NCI-H82 treated with DMSO at 0.1 percent for 48 hours (cell line): ENCODE data around the gene ANGPTL4.
"Not testable (repeated sequence)": the region's sequence is repeated elsewhere in the genome, so short reads cannot be mapped to it uniquely, and the experiment has no call there.

Experiments
- DNase-seq: peaks from one replicate; lab custom pipeline; 2025; ENCODE audit not compliant: unreplicated experiment; lab: John Stamatoyannopoulos, UW

ANGPTL4 gene

DNA sequence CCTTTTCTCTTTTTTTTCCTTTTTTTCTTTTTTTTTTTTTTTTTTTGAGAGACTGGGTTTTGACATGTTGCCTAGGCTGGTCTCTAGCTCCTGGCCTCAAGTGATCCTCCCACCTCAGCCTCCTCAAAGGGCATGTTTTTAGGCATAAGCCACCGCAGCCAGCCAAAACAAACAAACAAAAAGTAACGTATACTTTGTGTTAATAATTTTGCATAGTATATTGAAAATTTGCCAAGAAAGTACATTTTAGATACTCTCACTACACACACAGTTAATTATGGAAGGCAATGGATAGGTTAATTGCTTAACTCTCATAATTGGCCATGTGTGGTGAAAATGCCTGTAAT, 24.6 kb downstream of the ANGPTL4 start:
- DNase-seq: no peak

DNA sequence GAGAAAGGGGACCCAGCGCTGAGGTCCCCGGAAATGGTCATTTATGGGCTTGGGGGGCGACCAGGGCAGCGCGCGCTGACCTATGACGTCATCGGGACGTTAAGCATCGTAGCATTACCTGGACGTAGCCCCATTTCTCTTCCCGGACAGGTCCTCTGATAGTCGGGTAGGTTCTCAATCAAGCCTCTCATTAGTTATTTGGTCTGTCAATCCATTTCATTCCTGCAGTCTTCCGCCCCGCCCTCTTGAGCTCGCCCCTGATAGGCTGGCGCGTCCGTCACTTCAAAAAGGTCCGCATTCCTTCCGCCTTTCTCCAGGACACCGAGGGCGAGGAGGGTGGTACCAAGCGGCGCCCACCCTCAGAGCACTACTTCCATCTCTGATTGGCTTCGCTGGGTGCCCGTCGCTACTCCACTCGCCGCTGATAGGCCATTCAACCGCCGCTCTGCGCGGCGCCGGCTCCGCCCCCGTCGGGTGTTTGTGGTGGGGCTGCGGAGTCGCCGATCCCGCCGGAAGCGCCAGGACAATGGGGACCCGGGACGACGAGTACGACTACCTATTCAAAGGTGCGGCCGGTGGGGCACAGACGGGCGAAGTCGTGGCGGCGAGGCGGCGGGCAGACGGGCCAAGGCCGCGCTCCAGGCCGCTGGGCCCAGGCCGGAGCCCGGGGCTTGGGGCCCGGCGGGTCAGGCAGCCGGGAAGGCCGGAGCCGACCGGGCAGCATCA, 26.1 kb downstream of the ANGPTL4 start, which contains the start of gene RAB11B:
TSS of gene RAB11B (plus strand) at position 470 of the 726 bp plus-strand sequence. CDS start at position 527, 57 bp downstream.
- DNase-seq: peak; percentile 97

DNA sequence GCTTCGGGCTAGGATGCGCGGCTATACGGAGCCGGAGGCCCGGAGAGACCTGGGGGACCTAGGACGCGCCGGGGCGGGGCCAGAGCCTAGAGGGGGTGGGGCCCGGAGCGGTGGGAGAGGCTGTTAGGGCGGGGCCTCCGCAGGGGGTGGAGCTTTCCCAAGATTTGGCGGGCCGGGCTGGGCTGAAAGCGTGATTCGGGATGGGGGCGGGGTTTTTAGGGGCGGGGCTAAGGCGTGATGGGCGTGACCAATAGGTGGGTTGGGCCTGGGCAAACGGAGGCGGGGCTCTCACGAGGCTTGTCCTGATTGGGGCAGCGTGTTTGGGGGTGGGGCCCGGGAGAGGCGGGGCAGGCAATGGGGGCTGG, 26.6 kb downstream of the ANGPTL4 start:
- peak; percentile 54 for DNase-seq

DNA sequence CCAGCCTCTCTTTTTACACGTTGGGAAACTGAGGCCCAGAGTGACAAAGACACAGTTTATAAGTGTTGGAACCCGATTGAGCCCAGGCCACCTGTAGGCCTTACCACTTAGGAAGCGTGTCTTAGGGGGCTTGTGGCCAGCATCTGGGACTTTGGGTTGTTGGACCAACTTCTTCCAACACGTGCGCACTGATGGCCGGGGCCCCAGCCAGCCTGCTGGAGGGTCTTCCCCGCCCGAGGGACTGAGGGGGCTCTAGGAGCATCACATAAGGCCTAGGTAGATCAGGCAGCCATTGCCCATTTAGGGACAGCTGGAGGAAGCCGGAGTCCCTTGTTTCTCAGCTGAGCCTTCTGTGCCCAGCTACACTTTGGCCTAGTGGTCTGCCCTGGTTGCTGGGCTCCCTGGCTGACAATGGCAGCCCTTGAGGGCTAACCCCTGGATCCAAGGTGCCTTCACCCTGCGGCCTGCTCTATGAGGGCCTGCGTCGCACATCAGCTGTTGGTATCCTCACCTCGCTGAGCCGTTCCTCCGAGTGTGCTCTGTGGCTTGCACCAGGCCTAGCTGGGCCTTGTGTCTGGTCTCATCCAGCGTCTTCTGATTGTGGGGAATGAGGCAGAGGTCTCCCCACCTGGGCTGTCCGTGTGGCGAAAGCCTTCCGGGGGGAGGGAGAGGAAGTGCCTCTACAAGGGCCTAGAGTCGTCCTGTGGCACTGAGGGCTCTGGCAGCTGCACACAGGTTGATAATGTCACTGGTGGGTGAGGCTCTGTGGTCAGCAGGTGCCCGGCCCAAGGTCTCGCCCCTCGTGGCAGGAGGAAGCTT, 27.5 kb downstream of the ANGPTL4 start:
- DNase-seq: no peak

DNA sequence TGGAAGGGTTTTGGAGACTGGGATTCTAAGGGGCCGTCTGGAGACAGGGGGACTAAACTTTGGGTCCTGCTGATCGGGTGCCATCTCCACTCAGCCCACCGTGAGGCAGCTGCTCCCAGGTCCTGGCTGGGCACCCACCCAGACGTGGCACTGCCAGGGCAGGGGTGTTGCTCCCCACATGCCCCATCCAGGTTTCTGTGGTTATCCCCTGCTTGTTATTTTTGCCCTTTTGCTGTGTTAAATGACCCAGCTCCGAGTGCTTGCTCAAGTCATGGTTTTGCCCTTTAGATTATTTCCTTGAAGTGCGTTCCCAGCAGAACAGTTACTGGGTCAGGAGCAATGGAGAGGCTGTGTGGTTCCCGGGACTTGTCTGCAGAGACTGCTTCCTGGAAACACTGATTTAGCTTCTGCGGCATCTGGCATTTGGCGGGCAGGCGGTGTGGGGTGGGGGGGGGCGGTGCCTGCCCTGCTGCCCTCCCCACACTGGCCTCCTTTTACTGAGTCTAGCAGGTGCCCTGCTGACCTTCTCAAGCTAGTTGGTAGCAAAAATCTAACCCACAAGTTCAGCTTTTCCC, 28.1 kb downstream of the ANGPTL4 start:
- DNase-seq: no peak

DNA sequence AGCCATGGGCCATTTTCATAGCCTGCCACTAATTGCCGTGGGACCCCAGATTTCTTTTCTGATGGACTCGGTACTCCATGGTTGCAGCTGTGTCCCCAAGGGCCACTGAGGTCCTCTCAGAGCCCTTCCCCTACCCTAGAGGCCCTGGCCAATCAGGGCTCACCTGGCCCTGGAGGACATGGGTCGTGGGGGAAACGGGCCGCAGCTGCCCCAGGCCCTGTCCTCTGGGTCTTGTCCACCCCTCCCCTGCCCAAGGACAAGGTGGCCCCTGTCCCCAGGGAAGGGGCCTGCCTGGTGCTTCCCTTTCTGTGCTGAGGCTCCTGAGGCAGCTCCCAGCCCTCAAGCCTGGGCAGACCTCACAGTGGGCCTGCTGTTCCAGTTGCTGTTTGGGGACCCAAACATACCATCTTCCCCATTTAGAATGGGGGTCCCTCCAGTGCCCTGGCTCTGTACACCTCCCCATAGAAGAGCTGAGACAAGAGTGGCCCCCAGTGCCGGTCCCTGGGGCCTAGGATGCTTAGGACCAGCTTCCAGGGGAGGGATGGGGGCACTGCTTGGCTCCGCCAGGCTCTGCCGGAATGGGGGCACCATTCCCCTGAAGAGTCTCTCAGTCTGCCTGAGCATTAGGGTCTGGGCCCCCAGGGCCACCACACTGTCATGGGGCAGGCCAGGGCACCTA, 29.4 kb downstream of the ANGPTL4 start:
- DNase-seq: no peak

DNA sequence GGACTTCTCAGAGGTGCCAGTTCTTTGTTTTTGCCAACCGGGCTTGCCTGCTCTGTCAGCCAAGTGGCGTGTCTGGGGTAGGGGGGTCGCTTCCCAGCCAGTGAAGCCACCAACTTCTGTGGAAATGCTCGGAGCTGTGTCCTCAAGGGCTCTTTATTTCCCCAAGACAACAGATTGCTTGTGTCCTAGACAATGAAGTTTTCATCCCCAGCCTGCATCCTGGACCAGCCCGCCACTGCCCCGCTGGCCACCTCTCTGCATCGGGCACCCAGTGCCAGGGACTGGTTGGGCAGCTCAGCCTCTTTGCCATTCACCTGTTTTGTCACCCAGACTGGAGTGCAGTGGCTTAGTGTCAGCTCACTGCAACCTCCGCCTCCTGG, 29.9 kb downstream of the ANGPTL4 start:
- no peak for DNase-seq

DNA sequence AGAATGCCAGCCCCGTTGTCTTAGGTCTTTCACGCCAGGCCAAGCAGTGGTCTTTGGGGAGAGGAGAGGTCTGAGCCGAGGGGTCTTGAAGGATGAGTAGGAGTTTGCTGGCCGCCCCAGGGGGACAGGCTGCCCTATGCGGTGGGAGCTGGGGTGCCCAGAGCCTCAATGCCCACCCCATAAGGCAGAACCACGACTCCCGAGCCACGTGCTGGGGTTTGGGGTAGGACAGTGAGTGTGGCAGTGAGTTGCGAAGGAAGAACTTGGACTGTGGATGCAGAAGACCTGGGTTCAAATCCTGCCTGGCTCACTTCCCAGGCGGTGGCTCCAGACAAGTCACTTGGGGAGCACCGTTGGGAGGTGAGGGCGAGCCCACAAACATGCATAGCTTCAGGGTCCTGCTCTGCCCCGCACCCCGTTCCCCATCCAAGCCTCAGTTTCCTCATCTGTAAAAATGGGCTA, 31.7 kb downstream of the ANGPTL4 start:
- DNase-seq: no peak

DNA sequence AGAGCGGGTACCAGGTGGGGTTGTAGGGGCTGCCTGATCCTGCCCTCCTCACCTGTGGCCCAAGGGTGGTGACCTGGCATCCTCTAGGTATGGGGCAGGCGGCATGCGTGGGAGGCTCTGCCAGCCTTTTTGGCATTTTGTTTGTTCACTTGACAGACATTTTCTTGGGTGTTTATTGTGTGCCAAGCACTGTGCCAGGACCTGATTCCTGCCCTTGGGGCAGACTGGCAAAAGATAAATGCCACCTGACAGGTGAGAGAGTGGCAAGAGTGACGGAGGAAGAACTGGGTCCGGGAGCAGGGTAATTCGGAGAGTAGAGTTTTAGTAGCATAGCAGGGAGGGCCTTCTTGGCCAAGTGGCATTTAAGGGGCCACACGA, 32.2 kb downstream of the ANGPTL4 start:
- DNase-seq: no peak

DNA sequence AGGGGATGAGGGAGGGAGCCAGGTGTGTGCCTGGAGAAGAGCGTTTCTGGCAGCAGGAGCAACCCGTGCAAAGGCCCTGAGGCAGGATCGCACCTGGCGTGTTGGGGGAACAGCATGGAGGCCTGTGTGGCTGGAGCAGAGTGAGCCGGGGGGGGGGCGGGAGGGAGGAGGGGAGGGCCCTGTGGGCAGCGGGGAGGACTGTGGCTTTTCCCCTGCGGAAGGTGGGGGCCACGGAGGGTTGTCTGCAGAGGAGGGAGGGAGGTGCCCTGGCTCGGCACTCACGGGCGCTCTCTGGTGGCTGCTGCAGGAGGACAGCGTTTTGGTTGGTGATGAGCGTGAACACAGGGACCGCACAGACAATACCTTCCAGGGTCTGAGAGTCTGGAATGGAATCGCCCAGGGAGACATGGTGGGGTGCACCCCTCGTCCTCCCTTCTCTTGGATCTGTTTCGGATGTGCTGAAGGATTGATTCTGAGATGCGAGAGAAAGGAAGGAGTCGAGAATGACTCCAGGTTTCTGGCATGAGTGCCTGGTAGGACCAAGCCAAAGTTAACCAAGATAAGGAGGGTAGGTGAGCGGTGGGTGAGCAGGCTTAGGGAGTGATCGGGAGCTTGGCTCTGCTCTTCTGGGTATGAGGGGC, 32.7 kb downstream of the ANGPTL4 start:
- DNase-seq: no peak

DNA sequence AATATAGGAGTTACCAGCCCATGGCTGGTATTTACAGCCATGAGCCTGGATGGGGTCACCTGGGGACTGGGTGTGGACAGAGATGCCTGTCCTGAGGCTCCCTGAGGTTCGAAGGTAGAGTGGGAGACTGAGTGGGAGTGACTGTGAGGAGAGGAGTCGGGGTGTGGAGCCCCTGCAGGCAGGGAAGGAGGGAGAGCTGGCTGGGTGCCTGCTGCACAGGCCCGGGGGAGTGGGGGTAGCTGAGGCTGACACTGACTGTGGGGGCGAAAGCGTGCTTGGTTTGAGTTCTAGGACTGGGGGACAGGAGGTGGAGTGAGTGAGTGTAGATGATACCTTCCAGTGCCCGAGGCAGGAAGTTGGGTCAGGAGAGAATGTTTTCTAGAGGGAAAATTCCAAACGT, 33.3 kb downstream of the ANGPTL4 start:
- DNase-seq: no peak

DNA sequence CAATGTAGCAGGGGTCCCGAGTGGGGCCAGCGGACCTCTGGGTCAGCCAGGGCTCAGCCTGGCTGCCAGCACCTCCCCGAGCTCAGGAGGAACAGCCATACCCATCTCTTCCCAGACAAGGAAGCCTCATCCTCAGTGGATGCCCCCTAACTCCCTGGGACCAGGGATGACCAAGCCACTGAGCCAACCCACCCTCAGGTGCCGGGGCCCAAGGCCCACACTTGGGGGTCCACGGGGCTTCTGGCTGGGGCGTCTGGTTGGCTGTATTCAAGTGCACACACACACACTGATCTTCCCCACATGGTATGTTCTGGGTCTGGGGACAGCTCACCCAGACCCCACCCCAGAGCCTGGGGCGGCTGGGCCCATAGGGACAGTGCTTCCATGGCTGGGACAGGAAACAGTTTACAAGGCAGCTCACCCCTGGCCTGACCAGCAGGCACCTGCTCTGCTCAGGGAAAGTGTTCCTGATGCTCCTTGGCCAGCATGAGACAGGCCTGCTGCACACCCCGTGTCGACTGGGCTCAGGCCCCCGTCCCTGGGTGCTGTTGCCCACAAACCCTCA, 33.9 kb downstream of the ANGPTL4 start:
- no peak for DNase-seq

DNA sequence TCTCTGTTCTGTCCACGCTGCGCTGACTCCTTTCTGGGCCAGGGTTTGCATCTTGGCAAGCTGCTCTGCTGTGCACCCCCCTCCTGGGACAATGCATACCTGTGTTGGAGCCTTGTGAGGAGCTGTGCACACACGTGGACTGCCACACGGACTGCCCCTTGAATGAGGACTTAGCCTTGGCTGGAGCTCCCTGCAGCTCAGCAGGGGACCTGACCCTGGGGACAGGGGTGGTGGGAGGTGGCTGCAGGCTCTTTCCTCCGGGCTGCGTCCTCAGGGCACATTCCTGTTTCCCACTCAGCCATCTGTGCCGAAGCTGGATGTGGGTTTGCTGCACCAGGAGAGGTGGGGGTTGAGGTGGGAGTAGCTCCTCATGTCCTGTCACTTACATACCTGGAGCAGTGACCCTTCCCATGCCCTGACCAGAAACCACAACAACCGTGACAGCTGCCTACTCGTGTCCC, 34.4 kb downstream of the ANGPTL4 start:
- no peak for DNase-seq

DNA sequence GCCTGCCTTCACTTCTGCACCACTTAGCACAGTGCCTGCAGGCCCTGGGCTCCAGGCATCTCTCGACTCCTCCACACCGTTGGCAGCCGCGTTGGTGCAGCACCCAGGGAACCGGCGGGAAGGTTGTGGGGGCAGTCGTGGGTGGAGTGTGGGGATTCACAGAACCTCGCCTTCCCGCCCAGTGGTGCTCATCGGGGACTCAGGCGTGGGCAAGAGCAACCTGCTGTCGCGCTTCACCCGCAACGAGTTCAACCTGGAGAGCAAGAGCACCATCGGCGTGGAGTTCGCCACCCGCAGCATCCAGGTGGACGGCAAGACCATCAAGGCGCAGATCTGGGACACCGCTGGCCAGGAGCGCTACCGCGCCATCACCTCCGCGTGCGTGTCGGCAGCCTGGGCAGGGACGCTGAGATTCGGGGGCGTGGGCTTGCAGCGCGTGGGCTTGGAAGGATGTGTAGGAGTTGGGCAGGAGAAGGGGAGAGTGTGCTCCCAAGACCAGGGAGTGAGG, 35.8 kb downstream of the ANGPTL4 start:
- DNase-seq: no peak

DNA sequence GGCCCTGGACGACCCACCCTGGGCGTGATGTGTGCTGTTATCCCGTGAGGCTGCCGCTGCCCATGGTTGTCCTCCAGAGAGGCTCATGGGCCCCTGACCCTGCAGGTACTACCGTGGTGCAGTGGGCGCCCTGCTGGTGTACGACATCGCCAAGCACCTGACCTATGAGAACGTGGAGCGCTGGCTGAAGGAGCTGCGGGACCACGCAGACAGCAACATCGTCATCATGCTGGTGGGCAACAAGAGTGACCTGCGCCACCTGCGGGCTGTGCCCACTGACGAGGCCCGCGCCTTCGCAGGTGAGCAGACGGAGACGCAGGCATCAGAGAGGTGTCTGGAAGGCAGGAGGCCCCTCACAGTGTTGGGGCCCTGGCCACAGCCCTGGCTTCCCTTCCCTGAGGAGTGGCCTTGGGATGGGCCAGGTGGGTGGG, 38.0 kb downstream of the ANGPTL4 start:
- DNase-seq: no peak

DNA sequence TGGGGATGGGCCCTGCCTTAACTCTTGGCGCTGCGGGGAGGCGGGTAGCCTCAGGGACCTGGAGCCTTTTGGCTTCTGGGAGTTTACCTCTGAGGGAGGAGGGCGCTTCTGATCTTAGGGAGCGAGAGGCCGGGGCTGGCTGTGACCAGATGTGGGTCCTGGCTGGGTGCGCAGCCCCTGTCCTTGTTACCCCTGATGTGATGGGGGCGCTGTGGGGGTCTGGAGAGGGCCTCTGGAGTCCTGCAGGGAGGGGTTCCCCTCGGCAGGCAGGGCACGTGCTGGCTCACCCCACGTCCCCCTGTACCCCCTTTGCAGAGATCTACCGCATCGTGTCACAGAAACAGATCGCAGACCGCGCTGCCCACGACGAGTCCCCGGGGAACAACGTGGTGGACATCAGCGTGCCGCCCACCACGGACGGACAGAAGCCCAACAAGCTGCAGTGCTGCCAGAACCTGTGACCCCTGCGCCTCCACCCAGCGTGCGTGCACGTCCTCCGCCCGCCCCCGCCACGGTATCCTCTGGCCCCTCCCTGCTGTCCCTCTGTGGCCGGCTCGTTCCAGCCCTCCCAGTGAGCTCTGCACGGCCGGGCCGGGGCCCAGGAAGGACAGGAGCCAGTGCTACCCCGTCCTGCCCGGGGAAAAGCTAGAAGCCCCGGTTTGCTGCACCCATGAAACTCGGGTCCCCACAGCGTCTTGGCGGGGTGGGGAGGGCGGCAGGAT, 39.3 kb downstream of the ANGPTL4 start:
- no peak for DNase-seq

DNA sequence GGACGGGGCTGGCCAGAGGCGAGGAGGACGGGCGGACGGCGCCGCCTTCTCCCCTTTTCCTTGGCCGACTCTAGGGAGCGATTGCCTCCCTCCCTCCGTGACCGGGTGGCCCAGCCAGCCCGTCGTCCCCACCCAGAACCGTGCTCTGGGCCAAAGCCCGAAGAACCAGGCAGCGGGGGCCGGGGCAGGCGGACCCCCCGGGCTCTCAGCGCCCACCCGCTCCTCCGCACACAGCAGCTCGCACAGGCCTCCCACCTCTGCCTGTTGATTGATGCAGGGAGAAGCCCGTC, 39.8 kb downstream of the ANGPTL4 start:
- DNase-seq: no peak

DNA sequence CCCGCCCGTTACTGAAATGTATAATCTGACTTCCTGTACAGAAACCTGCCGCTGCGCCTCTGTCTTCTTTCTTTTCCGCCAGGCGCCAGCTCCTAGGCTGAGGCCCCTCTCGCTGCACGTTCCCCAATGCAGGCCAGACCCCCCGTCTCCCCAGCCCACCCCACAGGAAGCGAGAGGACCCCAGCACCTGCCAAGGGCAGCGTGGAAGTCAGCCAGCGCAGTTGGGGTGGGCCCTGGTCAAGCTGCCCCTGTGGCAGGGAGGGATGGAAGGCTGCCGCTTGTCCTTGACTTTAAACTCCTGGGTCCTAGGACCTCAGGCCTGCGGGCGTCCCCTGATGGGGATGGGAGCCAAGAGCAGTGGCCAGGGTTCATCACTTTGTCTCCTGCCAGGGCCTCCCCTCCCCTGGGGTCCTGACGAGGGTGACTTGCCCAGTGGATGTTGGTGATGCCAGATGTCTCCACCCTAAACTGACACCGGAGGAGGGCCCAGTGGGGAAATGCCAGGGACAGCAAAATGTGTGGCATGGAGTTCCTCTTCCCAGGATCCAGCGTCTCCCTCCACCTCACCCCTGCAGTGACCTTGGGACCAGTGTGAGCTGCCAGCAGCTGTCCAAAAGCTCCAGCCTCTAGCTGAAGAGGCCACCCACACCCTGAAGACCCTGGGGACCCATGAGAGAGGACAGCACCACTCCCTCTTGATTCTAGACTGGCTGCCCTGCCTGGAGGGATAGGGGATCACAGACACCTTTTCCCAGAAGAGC, 40.6 kb downstream of the ANGPTL4 start:
- no peak for DNase-seq

DNA sequence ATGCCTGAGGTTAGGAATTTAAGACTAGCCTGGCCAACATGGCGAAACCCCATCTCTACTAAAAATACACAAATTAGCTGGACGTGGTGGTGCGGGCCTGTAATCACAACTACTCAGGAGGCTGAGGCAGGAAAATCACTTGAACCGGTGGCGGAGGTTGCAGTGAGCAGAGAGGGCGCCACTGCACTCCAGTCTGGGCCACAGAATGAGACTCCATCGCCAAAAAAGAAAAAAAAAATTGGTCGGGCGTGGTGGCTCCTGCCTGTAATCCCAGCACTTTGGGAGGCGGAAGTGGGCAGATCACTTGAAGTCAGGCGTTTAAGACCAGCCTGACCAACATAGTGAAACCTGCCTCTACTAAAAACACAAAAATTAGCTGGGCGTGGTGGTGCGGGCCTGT, 46.8 kb downstream of the ANGPTL4 start:
- not testable (repeated sequence) for DNase-seq
